ENCODE measurements around the gene WWC1.

WWC1 gene

DNA sequence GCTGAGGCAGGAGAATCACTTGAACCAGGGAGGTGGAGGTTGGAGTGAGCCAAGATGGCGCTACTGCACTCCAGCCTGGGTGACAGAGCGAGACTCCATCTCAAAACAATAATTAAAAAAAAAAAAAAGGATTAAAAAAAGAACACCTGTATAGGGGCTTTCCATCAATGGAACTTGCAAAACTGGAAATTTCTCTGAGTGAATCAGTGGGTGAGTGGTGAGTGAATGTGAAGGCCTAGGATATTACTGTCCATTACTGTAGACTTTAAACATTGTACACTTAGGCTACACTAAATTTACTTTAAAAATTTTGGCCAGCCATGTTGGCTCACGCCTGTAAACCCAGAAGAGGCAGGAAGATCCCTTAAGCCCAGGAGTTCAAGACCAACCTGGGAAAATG, 189.2 kb downstream of the WWC1 start:
- TF ChIP-seq, protein P1, sequence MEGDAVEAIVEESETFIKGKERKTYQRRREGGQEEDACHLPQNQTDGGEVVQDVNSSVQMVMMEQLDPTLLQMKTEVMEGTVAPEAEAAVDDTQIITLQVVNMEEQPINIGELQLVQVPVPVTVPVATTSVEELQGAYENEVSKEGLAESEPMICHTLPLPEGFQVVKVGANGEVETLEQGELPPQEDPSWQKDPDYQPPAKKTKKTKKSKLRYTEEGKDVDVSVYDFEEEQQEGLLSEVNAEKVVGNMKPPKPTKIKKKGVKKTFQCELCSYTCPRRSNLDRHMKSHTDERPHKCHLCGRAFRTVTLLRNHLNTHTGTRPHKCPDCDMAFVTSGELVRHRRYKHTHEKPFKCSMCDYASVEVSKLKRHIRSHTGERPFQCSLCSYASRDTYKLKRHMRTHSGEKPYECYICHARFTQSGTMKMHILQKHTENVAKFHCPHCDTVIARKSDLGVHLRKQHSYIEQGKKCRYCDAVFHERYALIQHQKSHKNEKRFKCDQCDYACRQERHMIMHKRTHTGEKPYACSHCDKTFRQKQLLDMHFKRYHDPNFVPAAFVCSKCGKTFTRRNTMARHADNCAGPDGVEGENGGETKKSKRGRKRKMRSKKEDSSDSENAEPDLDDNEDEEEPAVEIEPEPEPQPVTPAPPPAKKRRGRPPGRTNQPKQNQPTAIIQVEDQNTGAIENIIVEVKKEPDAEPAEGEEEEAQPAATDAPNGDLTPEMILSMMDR (IDR thresholded peaks at IDR 0.05): no peak

DNA sequence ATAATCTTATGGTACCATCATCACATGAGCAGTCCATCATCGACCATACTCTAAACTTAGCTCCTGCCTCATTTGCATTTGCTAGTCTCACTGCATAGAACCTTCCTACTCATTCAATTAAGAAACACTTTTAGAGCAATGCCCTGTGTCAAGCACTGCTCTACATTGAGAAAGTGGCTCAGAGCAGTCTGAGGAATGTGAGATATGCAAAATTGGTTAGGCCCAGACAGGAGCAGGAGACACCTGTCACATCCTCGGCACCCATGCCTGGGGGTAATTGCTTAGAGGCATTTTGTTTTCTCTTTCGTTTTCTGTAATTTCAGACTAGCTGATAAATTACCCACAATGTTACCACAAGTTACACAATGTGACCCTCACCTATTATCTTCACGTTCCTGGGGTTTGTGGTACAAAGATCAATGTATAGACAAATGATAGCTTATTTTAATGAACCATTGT, 189.9 kb downstream of the WWC1 start:
- TF ChIP-seq, protein P1 (IDR thresholded peaks at IDR 0.05): no peak

DNA sequence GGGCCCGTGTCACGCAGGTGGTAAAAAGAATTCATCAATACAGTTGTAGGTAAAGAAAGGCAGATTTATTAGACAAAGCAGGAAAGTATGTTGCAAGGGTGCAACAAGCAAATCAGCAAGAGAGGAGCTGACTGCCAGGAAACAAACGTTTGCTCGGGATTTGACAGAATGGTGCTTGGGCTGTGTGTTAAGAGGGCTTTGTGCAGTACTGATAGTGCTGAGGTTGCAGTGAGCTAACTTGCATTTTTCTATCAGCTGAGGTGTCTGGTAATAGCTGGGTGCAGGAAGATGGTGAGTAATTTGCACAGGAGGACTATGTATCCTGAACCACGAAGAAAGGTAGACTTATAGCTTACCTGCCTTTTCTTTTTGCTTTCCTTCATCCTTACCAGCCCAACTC, 190.9 kb downstream of the WWC1 start:
- TF ChIP-seq, protein P1 (IDR thresholded peaks at IDR 0.05): no peak

DNA sequence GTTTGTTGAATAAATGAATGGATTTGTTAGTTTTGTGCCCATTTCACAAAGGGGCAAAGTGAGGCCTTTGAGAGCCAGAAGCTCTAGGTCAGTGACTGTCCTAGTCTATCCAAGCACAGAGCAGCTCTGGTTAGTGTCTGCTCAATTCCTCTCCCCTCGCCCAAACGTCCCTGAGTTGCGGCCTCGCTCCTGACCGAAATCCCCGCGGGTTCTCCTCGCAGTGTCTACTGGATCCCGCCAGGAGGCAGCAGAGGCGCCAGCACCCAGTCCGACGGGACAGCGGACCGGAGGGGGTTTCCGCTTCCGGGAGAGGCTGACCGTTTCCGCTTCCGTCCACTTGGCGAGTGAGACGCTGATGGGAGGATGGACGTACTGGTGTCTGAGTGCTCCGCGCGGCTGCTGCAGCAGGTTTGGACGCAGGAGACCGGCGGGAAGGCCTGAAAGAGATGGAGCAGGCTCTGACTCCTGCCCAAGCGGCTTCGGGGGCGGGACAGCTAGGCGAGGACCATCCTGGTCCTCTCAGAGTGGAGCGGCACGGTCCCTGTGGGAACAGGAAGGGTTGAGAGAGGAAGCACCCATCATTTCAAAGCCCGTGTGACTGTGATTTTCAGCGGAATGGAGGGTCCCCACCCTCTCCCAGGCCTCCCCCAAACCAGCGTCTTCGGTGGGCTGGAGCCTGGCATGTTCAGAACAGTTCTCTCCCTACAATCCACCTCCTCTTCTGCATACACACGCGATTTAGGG, 194.9 kb downstream of the WWC1 start, which contains the start of gene RARS1:
RARS1 (plus strand) TSS at position 336 of the 744 bp plus-strand sequence; CDS start at position 364, 28 bp downstream.
- TF ChIP-seq, protein P1 (IDR thresholded peaks at IDR 0.05): peak; percentile 94

DNA sequence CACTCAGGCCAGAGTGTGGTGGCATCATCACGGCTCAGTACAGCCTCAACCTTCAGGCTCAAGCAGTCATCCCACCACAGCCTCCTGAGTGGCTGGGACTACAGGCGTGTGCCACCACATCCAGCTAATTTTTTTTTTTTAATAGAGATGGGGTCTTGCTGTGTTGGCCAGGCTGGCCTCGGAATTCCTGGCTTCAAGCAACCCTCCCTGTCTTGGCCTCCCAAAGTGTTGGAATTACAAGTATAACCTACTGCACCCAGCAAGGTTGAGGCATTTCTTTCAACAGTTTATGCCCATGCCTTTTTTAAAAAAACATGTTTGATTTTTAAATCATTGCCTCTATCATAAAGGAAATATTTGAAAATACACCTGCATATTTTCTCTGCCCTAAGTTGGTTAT, 197.6 kb downstream of the WWC1 start:
- TF ChIP-seq, protein P1 (IDR thresholded peaks at IDR 0.05): no peak

DNA sequence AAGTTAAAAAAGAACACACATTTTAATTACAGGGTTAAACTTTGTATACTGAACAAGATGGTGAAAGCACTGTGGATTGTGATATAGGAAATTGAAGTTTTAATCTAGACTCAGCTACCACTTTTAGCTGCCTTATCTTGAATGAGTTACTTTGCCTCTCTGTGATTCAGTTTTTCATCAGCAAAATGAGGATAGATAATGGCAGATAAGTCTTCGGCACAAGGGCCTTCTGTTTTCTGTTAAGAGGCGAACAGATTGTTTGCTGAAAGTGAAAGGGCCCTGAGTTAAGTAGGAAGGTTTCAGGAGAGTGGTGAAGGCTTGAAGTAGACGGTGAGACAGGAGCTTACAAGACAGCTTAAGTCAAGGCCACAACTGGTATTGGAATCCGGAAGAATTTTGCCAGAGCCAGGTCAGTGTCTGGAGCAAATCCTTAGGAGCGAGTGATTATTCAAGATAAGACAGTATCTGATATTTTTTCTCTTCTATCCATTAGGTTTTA, 202.7 kb downstream of the WWC1 start:
- TF ChIP-seq, protein P1 (IDR thresholded peaks at IDR 0.05): no peak

DNA sequence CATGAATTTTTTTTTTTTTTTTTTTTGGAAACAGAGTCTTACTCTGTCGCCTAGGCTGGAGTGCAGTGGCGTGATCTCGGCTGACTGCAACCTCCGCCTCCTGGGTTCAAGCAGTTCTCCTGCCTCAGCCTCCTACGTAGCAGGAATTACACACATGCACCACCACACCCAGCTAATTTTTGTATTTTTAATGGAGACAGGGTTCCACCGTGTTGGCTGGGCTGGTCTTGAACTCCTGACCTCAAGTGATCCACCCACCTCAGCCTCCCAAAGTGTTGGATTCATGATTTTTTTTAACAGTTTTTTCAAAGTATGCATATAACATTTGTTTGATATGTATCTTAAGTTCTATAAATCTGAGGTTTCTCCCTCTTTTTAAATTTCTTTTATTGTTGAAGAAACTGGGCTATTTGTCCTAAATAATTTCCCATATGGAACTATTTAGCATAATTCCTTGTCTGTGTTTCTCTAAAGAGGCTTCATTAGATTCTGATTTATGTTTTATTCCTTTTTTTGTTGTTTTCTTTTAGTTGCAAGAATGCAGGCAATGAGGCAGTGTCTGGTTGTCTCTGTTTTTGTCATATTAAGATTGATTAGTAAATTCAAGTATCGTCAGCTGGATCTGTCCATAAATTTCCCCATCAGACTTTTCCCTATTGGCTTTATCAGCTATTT, 211.3 kb downstream of the WWC1 start:
- TF ChIP-seq, protein P1 (IDR thresholded peaks at IDR 0.05): no peak

All from LNCAP (cell line).